Measurements from ENCODE around the gene KIAA1143.

KIAA1143 gene

DNA sequence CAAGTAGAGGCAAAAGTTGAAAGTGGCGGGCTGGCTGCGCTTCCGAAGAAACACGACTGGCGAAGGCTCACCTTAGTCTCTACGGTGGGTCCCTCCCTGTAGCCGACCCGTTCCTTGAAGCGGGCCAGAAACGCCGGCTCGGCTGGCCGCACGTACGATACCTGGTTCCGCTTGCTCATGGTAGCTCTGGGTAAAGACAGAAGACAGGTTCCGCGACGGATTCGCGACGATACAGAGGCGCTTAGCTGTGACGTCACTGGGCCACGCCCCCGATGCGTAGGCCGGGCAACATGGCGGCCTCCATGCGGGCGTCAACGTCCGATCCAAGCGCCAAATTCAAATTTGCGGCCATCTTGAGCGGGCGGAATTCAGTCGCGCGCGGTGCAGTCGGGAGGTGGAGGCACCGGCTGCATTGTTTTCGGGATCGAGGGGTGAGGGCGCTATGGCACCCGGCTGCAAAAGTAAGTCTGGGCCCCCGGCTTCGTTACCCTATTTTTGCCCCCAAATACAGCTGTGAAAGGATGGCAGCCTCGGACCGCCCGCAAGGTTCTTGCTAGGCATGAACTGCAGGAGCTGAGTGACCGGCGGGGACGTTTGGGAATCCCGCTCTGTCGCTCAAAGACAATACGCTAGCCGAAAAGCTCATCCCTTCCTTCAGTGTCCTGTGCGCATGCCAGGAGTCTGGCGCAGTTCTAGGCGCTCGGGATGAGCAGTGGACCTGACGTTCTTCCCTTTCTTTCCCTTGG lies at the start of gene KIAA1143, which contains the start of gene KIF15:
KIAA1143 (minus strand) TSS at position 196 of the 746 bp plus-strand sequence; CDS start at position 179, 17 bp downstream.
KIF15 (plus strand) TSS at position 371 of the 746 bp plus-strand sequence; CDS start at position 443, 72 bp downstream.
- DNase-seq (ENCODE audit: low read depth in 2 of 2) = peak; percentile 95 to 97

DNA sequence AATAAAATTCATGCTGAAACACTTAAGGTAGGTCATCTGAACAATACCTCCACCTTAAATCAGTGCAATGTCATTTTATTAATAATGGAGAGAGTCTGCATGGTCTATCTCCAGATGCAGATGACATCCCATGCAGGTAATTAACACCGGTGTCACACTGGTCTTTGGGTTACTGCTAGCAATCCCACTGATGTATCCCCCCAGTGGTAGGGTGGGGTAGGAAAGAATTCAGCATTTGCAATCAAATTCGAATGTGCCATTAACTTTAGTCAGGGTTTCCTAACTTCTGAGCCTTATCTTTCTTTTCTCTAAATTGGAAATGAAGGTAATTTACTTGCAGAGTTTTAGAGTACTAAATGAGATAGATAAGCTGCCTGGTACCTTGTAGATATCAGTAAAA lies 44.5 kb upstream of the KIAA1143 start:
- DNase-seq (ENCODE audit: low read depth in 2 of 2) = no peak

DNA sequence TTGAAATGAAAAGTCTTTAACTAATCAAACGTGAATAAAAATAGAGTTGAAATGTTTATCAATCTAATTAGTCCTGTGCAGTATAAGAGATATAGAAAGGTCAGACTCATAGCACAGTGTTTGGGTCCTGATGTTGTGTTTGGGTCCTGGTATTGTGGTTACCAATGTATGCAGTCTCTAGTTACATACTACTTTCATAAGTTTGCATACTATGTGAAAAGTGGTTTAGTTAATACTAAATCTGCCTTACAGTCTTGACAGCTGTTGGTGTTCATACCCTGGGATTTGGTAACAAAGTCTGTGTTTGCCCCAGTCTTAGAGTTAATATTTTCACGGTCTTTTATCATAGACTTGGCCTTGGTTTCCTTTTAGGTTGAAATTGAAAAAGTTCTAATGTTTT lies 41.9 kb upstream of the KIAA1143 start:
- DNase-seq (ENCODE audit: low read depth in 2 of 2) = no peak

DNA sequence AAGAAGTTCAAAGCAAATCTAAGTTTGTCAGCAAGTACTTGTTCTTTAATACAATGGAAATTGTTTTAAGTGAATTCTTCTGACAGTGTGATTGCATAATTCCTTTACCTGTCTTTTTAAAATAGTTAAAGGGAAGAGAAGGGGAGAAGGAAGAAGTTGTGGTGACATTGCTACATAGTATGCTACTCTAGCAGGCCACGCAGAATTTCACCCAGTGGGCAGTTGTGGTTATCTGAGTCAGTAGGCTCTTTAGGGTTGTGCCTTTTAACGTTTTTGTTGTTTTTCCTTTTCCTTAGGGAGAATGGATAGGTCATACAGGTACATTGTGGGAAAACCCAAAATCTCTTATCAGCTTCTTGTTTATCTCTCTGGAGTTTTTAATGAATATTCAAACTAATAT lies 40.6 kb upstream of the KIAA1143 start:
- DNase-seq (ENCODE audit: low read depth in 2 of 2) = no peak

DNA sequence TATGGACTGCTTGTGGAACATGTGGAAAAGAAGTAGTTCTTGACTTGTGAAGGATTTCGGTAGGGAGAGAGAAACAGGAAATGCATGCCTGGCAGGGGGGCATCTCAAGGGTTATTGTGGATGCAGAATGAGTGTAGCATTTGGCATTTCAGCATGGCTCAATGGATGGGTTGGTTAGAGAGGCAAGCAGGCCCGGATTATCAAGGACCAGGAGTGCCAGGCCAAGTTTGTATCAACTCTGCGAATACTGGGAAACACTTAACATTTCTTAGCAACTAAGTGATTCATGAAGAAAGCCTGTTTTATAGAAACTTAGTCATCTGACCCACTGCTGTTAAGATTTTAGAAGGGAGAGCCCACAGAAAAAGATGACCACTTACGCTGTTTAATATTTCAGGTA lies 33.8 kb upstream of the KIAA1143 start:
- no peak for DNase-seq (ENCODE audit: low read depth in 2 of 2)

DNA sequence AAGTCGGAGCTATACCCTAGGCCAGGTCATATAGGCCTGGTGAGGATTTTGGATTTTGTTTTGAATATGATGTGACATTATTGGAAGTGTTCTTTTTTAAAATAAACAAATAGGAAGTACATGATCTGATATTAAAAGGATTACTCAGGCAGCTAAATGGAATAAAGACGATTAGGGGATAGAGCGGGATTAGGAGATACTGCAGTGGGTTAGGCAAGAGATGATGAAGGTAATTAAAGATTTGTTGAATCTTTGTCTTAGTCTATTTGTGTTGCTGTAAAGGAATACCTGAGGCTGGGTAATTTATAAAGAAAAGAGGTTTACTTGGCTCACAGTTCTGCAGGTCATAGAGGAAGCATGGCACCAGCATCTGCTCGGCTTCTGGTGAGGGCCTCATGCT lies 21.5 kb upstream of the KIAA1143 start:
- no peak for DNase-seq (ENCODE audit: low read depth in 2 of 2)

DNA sequence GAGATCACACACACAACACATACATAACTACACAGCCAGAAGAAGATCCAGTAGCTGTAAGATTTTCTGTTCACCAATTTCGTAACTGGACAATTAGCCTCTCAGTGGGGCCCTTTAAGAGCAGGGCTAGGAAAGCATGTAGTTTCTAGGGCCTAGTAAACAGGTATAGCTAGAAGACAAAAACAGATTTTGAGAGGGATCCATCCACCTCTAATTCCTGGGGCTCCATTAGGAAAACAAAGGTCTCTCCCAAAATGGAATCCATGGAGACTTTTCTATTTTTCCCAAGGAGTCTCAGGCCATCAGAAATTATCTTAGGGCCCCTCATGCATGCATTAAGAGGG lies 10.7 kb upstream of the KIAA1143 start:
- DNase-seq (ENCODE audit: low read depth in 2 of 2) = no peak

DNA sequence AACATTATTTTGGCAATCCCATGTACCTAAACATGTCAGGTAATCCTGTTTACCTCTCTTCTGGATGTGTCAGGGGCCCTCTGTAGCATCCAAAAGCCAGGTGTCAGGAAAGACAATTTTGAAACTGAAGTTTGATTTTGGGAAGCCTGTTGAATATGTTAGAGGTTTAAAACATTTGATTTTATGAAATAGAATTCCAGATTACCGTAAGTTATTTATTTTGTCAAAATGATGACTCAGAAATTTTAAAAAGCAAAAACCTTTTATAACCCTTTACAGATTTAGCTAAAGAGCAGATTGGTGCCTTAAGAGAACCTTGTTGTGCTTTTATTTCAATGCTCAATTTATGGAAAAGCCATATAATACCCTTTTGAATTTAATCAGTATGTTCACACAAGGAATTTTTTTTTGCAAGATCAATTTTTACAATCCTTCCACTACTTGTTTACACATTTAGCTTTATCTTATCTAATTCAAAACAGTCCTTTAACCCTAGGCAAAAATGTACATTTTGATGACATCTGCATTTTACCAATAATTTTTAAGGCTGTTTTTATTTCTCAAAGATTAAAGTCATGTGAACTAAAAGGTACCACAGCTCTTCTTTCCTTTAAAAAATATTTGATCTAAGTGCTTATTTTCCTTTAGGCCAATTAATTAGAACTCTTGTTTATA lies 10.1 kb upstream of the KIAA1143 start:
- DNase-seq (ENCODE audit: low read depth in 2 of 2) = no peak

DNA sequence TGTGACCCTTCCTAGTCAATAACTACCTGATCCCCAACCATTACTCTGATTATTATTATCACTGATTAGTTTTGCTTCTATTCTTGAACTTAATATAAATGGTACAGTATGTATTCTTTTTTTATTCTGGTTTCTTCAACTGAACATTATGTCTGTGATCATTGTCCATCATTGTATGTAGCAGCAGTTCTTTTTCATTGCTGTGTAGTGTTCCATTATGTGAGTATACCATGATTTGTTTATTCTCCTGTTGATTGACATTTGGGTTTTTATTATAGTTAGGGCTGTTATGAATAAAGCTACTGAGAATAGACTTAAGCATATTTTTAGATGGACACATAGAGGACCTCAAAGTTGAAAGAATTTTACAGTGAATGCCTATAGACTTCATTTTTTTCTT lies 2.8 kb upstream of the KIAA1143 start:
- no peak for DNase-seq (ENCODE audit: low read depth in 2 of 2)

DNA sequence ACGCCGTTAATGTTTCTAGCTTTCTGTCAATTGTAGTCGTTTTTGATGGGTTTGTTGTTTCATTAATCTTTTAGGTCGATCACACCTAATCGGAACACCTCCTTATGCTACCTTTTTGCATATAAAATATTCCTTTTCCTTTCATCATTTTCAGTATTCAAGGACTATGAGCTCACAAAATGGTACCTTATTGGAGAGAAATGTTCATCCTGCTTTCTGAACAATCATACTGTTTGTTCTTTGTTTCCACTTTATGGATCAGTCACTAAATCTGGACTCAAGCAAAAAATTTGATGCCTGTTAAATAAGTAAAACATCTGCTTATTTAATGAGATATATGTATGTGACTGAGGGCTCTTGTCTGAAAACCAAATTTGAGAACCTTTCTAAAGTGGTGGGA lies 1.3 kb upstream of the KIAA1143 start:
- no peak for DNase-seq (ENCODE audit: low read depth in 2 of 2)

DNA sequence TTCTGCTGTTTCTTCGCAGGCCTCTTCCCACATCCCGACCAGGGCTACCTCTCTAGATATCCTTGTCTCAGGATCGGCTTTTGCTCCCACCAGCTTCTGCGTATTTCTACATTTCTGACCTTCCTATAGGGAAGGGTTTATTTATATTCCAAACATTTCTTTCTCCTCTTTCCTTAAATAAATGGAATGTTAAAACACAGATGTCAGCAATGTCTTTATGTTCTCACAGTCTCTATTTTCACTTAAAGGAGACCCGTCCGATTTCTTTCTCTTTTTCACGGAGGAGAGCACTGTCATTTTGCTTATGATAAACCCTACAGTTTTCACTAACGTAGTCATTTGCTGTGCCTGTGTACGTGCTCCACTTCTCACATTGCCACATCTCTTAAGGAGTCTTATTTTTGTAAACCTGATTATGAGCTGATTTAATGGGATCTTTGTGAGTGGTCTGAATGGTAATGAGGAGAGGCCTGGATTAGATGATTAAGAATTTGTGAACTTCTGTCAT lies 805 bp upstream of the KIAA1143 start:
- no peak for DNase-seq (ENCODE audit: low read depth in 2 of 2)

DNA sequence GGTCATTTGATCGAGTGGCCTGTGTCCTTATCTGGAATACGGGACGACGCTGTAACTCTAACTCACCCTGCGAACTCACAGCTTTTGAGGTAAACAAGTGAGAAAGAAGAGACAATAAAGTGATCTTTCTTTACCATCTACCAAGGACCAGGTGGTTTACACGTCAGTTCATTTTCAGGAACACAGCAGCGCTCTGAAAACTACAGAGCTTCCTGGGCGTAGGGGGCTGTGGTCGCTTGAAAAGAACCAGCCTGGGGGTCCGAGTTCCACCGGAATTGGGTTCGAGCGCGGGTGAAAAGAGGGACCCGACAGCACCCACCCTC lies 357 bp downstream of the KIAA1143 start:
- DNase-seq (ENCODE audit: low read depth in 2 of 2) = no peak

DNA sequence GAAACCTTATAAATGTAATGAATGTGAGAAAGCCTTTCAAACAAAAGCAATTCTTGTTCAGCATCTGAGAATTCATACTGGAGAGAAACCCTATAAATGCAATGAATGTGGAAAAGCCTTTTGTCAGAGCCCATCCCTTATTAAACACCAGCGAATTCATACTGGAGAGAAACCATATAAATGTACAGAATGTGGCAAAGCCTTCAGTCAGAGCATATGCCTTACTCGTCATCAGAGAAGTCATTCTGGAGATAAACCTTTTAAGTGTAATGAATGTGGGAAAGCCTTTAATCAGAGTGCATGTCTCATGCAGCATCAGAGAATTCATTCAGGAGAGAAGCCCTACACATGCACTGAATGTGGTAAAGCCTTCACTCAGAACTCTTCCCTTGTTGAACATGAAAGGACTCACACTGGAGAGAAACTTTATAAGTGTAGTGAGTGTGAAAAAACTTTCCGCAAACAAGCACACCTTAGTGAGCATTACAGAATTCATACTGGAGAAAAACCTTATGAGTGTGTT lies 26.7 kb downstream of the KIAA1143 start:
- DNase-seq (ENCODE audit: low read depth in 2 of 2) = no peak

DNA sequence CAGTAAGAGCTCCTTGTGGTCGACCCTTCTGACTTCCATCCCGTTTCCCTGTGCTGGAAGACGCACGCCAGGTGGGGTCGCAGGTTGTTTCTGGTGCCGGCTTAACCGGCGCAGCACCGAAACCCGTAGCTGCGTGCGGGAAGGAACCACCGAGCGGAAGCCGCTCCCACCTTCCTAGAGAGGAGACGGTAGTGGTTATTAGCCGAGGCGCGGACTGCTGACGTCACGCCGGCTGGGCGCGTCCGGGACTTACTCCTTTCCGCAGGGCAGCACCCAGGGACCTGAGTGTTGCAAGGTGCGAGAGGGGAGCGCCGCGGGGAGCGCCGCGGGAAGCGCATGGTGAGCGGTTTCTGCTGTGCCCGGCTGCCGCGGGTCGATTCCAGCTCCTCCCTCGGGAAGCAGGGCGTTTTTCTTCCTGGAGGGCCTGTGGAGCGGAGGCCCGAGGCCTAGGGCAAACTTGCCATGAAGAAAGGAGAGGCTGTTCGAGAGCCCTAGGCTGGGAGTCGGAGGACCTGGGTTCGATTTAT lies 32.0 kb downstream of the KIAA1143 start, which contains the start of gene ZNF501:
ZNF501 (plus strand) TSS at position 252 of the 527 bp plus-strand sequence. CDS start 4,787 bp downstream, outside the sequence.
- peak; percentile 65 to 74 for DNase-seq (ENCODE audit: low read depth in 2 of 2)

DNA sequence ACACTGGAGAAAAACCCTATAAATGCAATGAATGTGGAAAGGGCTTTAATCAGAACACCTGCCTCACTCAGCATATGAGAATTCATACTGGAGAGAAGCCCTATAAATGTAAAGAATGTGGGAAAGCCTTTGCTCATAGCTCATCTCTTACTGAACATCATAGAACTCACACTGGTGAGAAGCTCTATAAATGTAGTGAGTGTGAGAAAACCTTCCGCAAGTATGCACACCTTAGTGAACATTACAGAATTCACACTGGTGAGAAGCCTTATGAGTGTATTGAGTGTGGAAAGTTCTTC lies 39.4 kb downstream of the KIAA1143 start:
- no peak for DNase-seq (ENCODE audit: low read depth in 2 of 2)

DNA sequence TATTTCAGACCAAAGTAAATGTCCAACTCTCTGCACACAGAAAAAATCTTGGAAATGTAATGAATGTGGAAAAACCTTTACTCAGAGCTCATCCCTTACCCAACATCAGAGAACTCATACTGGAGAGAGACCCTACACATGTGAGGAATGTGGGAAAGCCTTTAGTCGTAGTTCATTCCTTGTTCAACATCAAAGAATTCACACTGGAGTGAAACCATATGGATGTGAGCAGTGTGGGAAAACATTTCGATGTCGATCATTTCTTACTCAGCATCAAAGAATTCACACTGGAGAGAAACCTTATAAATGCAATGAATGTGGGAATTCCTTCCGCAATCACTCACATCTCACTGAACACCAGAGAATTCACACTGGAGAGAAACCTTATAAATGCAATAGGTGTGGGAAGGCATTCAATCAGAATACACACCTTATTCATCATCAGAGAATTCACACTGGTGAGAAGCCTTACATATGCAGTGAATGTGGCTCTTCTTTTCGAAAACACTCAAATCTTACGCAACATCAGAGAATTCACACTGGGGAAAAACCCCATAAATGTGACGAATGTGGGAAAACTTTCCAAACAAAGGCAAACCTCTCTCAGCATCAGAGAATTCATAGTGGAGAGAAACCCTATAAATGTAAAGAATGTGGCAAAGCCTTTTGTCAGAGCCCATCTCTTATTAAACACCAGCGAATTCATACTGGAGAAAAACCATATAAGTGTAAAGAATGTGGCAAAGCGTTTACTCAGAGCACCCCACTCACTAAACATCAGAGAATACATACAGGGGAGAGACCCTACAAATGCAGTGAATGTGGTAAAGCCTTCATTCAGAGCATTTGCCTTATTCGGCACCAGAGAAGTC lies 40.0 kb downstream of the KIAA1143 start:
- no peak for DNase-seq (ENCODE audit: low read depth in 2 of 2)

DNA sequence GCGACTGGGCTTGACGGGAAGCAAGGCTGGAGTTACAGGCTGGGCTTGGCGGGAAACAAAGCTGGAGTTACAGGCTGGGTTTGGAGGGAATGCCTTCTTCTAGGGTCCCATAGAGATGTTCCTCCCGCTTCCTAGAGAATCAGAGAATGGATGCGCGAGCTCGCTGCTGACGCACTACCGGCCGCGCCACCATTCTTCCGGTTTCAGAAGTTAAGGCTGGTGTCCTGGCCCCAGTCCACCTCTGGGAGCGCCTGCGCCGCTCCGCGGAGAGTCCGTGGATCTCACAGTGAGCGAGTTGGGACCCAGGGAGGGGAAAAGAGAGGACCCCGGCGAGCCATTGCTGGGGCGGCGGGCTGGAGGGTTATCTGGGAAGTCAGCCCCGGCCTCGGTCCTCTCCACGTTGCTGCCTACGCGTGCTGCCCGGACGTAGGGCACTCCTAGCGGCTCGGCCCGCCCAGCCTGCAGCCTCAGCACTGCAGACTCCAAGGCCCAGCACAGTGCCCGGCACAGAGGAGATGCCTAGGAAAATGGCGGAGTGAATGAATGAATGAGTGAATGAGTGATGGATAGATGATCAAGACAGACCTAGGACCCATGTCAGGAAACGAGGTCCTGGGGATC lies 48.9 kb downstream of the KIAA1143 start, which contains the start of gene ZNF502:
ZNF502 (plus strand) TSS at position 206 of the 621 bp plus-strand sequence. CDS start 7,602 bp downstream, outside the sequence.
- DNase-seq (ENCODE audit: low read depth in 2 of 2) = peak; percentile 25 to 39
